H1 (cell line): ENCODE data around the gene TRABD2B. TPM values are rescaled to one million over a fixed set of nuclear protein-coding genes. Genes with fewer than 3 reads are reported as not detected.
"Not testable (repeated sequence)": the region's sequence is repeated elsewhere in the genome, so short reads cannot be mapped to it uniquely, and the experiment has no call there.

Experiments used
- CTCF ChIA-PET: fragments of 300-600 bp; sonication (Branson Sonifier 250); formaldehyde crosslinking; loops from one replicate; lab custom pipeline; 2021; ENCODE audit not compliant: partially characterized antibody; lab: Charles Lee
- POLR2A ChIA-PET: fragments of 300-600 bp; sonication (Branson Sonifier 250); formaldehyde crosslinking; loops from one replicate; lab custom pipeline; 2021; ENCODE audit warnings: inconsistent platforms; ENCODE audit not compliant: partially characterized antibody; lab: Charles Lee
- DNase-seq, 2 experiments: peaks; one replicate each; pipeline versions ENCODE4 v3.0.0 to v3.0.0-alpha.2; 2010 to 2022; ENCODE audit warnings: low spot score in 2 of 2, low read depth in 1 of 2, mixed read lengths in 1 of 2
- FAIRE-seq: peaks from 2 replicates; lab custom pipeline; 2011; peaks lifted over from hg19 to GRCh38; lab: Jason Lieb, UNC
- H2AFZ ChIP-seq: 2 replicates; pipeline ENCODE4 v1.8.1; 2012; ENCODE audit warnings: low read length, inconsistent platforms
- H2AK5ac ChIP-seq: 2 replicates; pipeline ENCODE4 v1.6.1; 2013; ENCODE audit warnings: low read depth, low read length
- H2BK120ac ChIP-seq: replicated peaks from 2 replicates; pipeline ENCODE3; 2013; ENCODE audit warnings: low read depth, low read length, inconsistent platforms
- H2BK12ac ChIP-seq: 2 replicates; pipeline ENCODE4 v1.6.1; 2013; ENCODE audit warnings: low read depth, low read length
- H2BK15ac ChIP-seq: 2 replicates; pipeline ENCODE4 v1.6.1; 2013; ENCODE audit warnings: low read length
- H2BK20ac ChIP-seq: 2 replicates; pipeline ENCODE4 v1.6.1; 2013; ENCODE audit warnings: low read length
- H2BK5ac ChIP-seq: 2 replicates; pipeline ENCODE4 v1.6.1; 2013; ENCODE audit warnings: low read depth, low read length
- H3K14ac ChIP-seq: 2 replicates; pipeline ENCODE4 v1.6.1; 2013; ENCODE audit warnings: inconsistent platforms; ENCODE audit not compliant: insufficient read length
- H3K18ac ChIP-seq: 2 replicates; pipeline ENCODE4 v1.6.1; 2013; ENCODE audit warnings: low read length; ENCODE audit errors: extremely low read depth
- H3K23ac ChIP-seq: 2 replicates; pipeline ENCODE4 v1.6.1; 2013; ENCODE audit warnings: inconsistent platforms; ENCODE audit not compliant: insufficient read length
- H3K23me2 ChIP-seq: 2 replicates; pipeline ENCODE4 v1.6.1; 2013; ENCODE audit warnings: low read depth, low read length
- H3K27ac ChIP-seq: 2 replicates; pipeline ENCODE4 v1.6.1; 2011; ENCODE audit warnings: low read depth, low read length, inconsistent platforms
- H3K27me3 ChIP-seq, 4 experiments: replicated peaks in 1 of 4; 1 replicate in 1 of 4; 2 replicates in 3 of 4; pipeline versions ENCODE4 v1.6.1 to v1.8.1; 2011 to 2013; ENCODE audit warnings: low read length in 3 of 4, mild to moderate bottlenecking in 3 of 4, inconsistent platforms in 2 of 4, mixed read lengths in 2 of 4, moderate library complexity in 1 of 4; ENCODE audit not compliant: control insufficient read depth in 3 of 4, insufficient read depth in 3 of 4; ENCODE audit errors: extremely low read depth in 1 of 4
- H3K36me3 ChIP-seq, 4 experiments: 2 replicates each; pipeline versions ENCODE4 v1.6.1 to v1.8.1; 2011 to 2013; ENCODE audit warnings: mild to moderate bottlenecking in 4 of 4, low read length in 3 of 4, moderate library complexity in 2 of 4, control low read depth in 1 of 4, inconsistent platforms in 1 of 4; ENCODE audit not compliant: insufficient read depth in 4 of 4, control insufficient read depth in 2 of 4
- H3K4ac ChIP-seq: replicated peaks from 2 replicates; pipeline ENCODE3; 2013; ENCODE audit warnings: low read length, low read depth, mixed read lengths, inconsistent platforms; ENCODE audit not compliant: insufficient read length
- H3K4me1 ChIP-seq, 4 experiments: replicated peaks in 1 of 4; 1 replicate in 1 of 4; 2 replicates in 3 of 4; pipeline versions ENCODE4 v1.6.1 to v1.8.1; 2011 to 2013; ENCODE audit warnings: low read length in 3 of 4, inconsistent platforms in 2 of 4, mixed read lengths in 1 of 4; ENCODE audit not compliant: insufficient read depth in 4 of 4, control insufficient read depth in 3 of 4
- H3K4me2 ChIP-seq, 2 experiments: 2 replicates each; pipeline versions ENCODE4 v1.6.1 to v1.8.1; 2011 to 2013; ENCODE audit warnings: low read depth in 2 of 2, low read length in 2 of 2, control low read depth in 1 of 2, inconsistent platforms in 1 of 2, mild to moderate bottlenecking in 1 of 2; ENCODE audit not compliant: insufficient read depth in 1 of 2
- H3K4me3 ChIP-seq, 4 experiments: fragments of 200-600, 300-600 bp in 1 of 4; sonication (generic), shearing (Covaris generic), sonication (Bioruptor Twin) in 1 of 4; 2 replicates each; pipeline versions ENCODE4 v1.5.1 to v1.8.1; 2011 to 2016; ENCODE audit warnings: low read length in 4 of 4, low read depth in 3 of 4, control low read depth in 2 of 4, inconsistent platforms in 2 of 4, mild to moderate bottlenecking in 2 of 4, mixed read lengths in 1 of 4, moderate library complexity in 1 of 4; ENCODE audit not compliant: insufficient read depth in 2 of 4; ENCODE audit errors: extremely low read depth in 1 of 4
- H3K56ac ChIP-seq: replicated peaks from 2 replicates; pipeline ENCODE3; 2013; ENCODE audit warnings: low read depth, mild to moderate bottlenecking, mixed read lengths, low read length, inconsistent platforms; ENCODE audit not compliant: insufficient read length
- H3K79me1 ChIP-seq: 2 replicates; pipeline ENCODE4 v1.6.1; 2013; ENCODE audit warnings: low read depth, low read length, control low read depth
- H3K79me2 ChIP-seq, 2 experiments: 2 replicates each; pipeline versions ENCODE4 v1.6.1 to v1.8.1; 2012 to 2013; ENCODE audit warnings: low read length in 2 of 2, mild to moderate bottlenecking in 2 of 2, inconsistent platforms in 1 of 2; ENCODE audit not compliant: insufficient read depth in 2 of 2, control insufficient read depth in 1 of 2
- H3K9ac ChIP-seq, 4 experiments: replicated peaks in 1 of 4; 1 replicate in 1 of 4; 2 replicates in 3 of 4; pipeline versions ENCODE4 v1.6.1 to v1.8.1; 2011 to 2013; ENCODE audit warnings: low read depth in 3 of 4, low read length in 3 of 4, control low read depth in 2 of 4, mild to moderate bottlenecking in 2 of 4, moderate library complexity in 2 of 4, inconsistent platforms in 1 of 4; ENCODE audit errors: extremely low read depth in 1 of 4
- H3K9me3 ChIP-seq, 2 experiments: 2 replicates each; pipeline versions ENCODE4 v1.6.1 to v1.8.1; 2012 to 2013; ENCODE audit warnings: mild to moderate bottlenecking in 2 of 2, moderate library complexity in 2 of 2, control low read depth in 1 of 2, inconsistent platforms in 1 of 2, low read depth in 1 of 2, low read length in 1 of 2, mixed read lengths in 1 of 2; ENCODE audit not compliant: insufficient read depth in 2 of 2
- H4K20me1 ChIP-seq, 2 experiments: replicated peaks in 1 of 2; 2 replicates each; pipeline versions ENCODE3 to v1.8.1; 2011 to 2013; ENCODE audit warnings: inconsistent platforms in 2 of 2, low read length in 2 of 2, mild to moderate bottlenecking in 1 of 2; ENCODE audit not compliant: insufficient read depth in 2 of 2, control insufficient read depth in 1 of 2
- H4K5ac ChIP-seq: 2 replicates; pipeline ENCODE4 v1.6.1; 2013; ENCODE audit warnings: low read length, low read depth, mixed read lengths, inconsistent platforms; ENCODE audit not compliant: insufficient read length
- H4K8ac ChIP-seq: 2 replicates; pipeline ENCODE4 v1.8.0; 2013; ENCODE audit warnings: mild to moderate bottlenecking, moderate library complexity, low read length, inconsistent platforms; ENCODE audit not compliant: insufficient read depth; ENCODE audit errors: extremely low read depth
- H4K91ac ChIP-seq: replicated peaks from 2 replicates; pipeline ENCODE3; 2013; ENCODE audit warnings: low read length, mixed read lengths, inconsistent platforms; ENCODE audit not compliant: insufficient read length
- WGBS, 2 experiments: shearing (Covaris generic) in 1 of 2; methylation state at CpG; one replicate each; pipeline versions ENCODE4 v1.1.6 to v1.1.7; 2013 to 2015; ENCODE audit warnings: low lambda C conversion rate in 2 of 2, mixed read lengths in 2 of 2, inconsistent platforms in 1 of 2, low coverage in 1 of 2, missing lambda C conversion rate in 1 of 2; ENCODE audit not compliant: insufficient replicate concordance in 2 of 2, insufficient coverage in 1 of 2, insufficient read length in 1 of 2; ENCODE audit errors: extremely low coverage in 1 of 2, missing lambda C conversion rate in 1 of 2; 5-methylcytosine and 5-hydroxymethylcytosine counted together
- polyA plus RNA-seq, 7 experiments: library from polyadenylated mRNA; depleted of rRNA in 3 of 7; stranded (reverse) in 5 of 7; unstranded in 2 of 7; fragments of >200 nt in 5 of 7; fragments of 200-250 nt in 2 of 7; gene quantifications; 1 replicate in 5 of 7; 2 replicates in 1 of 7; 4 replicates in 1 of 7; pipeline versions ENCODE4 v1.2.1 to v1.2.3, GENCODE V29; 2011 to 2013; ENCODE audit warnings: missing spikeins in 2 of 7, mixed read lengths in 2 of 7
- total RNA-seq: library from RNA; stranded (reverse); fragmentation: NEBNext Ultra II Directional; extraction: Animal tissue kit (Norgen Biotek cat#: 25700); gene quantifications from 2 replicates; pipeline ENCODE4 v1.2.1, GENCODE V29; 2021

TRABD2B gene
- total and polyA plus RNA-seq, 2 of the 8 experiments (the other 6 are each of a cell fraction or from before 2014, with no cell fraction given), result 0.95 to 3.4 TPM

DNA sequence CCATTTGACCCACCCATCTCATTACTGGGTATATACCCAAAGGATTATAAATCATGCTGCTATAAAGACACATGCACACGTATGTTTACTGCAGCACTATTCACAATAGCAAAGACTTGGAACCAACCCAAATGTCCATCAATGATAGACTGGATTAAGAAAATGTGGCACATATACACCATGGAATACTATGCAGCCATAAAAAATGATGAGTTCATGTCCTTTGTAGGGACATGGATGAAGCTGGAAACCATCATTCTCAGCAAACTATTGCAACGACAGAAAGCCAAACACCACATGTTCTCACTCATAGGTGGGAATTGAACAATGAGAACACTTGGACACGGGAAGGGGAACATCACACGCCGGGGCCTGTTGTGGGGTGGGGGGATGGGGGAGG is 35.4 kb downstream of the TRABD2B start:
- not testable (repeated sequence) for H2BK20ac ChIP-seq, H2BK12ac ChIP-seq, H4K20me1 ChIP-seq, H2AK5ac ChIP-seq, H3K23me2 ChIP-seq, H2AFZ ChIP-seq, FAIRE-seq, H3K4me1 ChIP-seq, H3K27ac ChIP-seq, H3K4me3 ChIP-seq, H4K91ac ChIP-seq, H3K23ac ChIP-seq, H3K79me1 ChIP-seq, DNase-seq, H2BK5ac ChIP-seq, H2BK120ac ChIP-seq, H3K4me2 ChIP-seq, H3K79me2 ChIP-seq, H3K14ac ChIP-seq, H3K36me3 ChIP-seq, H4K8ac ChIP-seq, H2BK15ac ChIP-seq, H3K56ac ChIP-seq, H3K4ac ChIP-seq, H3K9me3 ChIP-seq, H4K5ac ChIP-seq, H3K18ac ChIP-seq, H3K27me3 ChIP-seq, H3K9ac ChIP-seq
- 98% methylated on average over 4 of the region's 5 CpGs; no CpG with 5 or more reads in 1 of the 2 experiments for WGBS, 2 experiments
- CTCF ChIA-PET, result interaction anchor here (1.3 to 1.6 kb wide), 2 partner anchors 11 to 99 kb away, joined by 5 to 6 read pairs; no protein-coding TSS in a partner anchor
- POLR2A ChIA-PET, result interaction anchor here (0.7 kb wide), 1 partner anchor 18 kb away, joined by 3 read pairs; no protein-coding TSS in a partner anchor

DNA sequence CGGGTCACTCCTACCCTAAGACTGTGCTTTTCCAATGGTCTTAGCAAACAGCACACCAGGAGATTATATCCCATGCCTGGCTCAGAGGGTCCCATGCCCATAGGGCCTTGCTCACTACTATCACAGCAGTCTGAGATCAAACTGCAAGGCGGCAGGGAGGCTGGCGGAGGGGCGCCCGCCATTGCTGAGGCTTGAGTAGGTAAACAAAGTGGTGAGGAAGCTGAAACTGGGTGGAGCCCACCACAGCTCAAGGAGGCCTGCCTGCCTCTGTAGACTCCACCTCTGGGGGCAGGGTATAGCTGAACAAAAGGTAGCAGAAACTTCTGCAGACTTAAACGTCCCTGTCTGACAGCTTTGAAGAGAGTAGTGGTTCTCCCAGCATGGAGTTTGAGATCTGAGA is 40.7 kb downstream of the TRABD2B start:
- H3K23me2 ChIP-seq, H3K4me3 ChIP-seq, H4K8ac ChIP-seq, POLR2A ChIA-PET, H3K56ac ChIP-seq, H3K79me1 ChIP-seq, H3K79me2 ChIP-seq, H3K27me3 ChIP-seq, DNase-seq, H2BK20ac ChIP-seq, H3K4me2 ChIP-seq, H3K23ac ChIP-seq, H3K27ac ChIP-seq, H3K4ac ChIP-seq, H2BK12ac ChIP-seq, H2BK5ac ChIP-seq, H3K36me3 ChIP-seq, H4K20me1 ChIP-seq, FAIRE-seq, H3K14ac ChIP-seq, H2AK5ac ChIP-seq, H4K91ac ChIP-seq, H2BK120ac ChIP-seq, H2AFZ ChIP-seq, H3K9ac ChIP-seq, H2BK15ac ChIP-seq, H3K4me1 ChIP-seq, H4K5ac ChIP-seq, H3K18ac ChIP-seq: not testable (repeated sequence)
- WGBS, 2 experiments, result 81% methylated on average over 6 of the region's 6 CpGs; no CpG with 5 or more reads in 1 of the 2 experiments
- H3K9me3 ChIP-seq, result peaks cover 0 to 14% of the 10 kb centered on the region in 2 experiments; a peak in 3 of 4 replicates
- CTCF ChIA-PET, result interaction anchor here (0.9 to 1.2 kb wide), 2 partner anchors 82 to 171 kb away, joined by 3 read pairs; no protein-coding TSS in a partner anchor
